ENCODE measurements around the gene POLR3H.

POLR3H gene

GRCh38 chr22:41525450-41526225 is 18.6 kb downstream of the POLR3H start:
- no peak for DNase-seq (ENCODE audit: low read depth)
- no peak overlapping the region for H3K4me3 ChIP-seq (ENCODE audit: low read depth, low read length)

DNA sequence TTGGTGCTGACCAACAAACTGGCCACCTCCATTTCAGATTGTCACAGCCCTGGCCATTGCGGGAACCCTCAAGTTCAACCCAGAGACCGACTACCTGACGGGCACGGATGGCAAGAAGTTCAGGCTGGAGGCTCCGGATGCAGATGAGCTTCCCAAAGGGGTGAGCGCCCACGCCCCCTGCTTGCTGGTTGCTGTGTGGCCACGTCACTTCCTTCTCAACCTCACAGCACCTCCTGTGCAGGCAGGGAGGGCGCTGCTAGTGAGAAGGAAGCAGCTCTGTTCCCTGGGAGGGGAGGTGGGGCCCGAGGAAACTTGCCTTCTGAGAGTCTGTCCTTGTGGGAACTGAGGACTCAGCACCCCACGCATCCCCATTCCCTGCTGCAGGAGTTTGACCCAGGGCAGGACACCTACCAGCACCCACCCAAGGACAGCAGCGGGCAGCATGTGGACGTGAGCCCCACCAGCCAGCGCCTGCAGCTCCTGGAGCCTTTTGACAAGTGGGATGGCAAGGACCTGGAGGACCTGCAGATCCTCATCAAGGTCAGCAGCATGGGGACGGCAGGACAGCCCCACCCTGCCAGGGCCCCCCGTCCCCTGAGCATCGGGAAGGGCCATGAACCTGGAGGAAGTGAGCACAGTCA is 19.3 kb downstream of the POLR3H start:
- DNase-seq (ENCODE audit: low read depth) = no peak
- TF ChIP-seq, protein P1, sequence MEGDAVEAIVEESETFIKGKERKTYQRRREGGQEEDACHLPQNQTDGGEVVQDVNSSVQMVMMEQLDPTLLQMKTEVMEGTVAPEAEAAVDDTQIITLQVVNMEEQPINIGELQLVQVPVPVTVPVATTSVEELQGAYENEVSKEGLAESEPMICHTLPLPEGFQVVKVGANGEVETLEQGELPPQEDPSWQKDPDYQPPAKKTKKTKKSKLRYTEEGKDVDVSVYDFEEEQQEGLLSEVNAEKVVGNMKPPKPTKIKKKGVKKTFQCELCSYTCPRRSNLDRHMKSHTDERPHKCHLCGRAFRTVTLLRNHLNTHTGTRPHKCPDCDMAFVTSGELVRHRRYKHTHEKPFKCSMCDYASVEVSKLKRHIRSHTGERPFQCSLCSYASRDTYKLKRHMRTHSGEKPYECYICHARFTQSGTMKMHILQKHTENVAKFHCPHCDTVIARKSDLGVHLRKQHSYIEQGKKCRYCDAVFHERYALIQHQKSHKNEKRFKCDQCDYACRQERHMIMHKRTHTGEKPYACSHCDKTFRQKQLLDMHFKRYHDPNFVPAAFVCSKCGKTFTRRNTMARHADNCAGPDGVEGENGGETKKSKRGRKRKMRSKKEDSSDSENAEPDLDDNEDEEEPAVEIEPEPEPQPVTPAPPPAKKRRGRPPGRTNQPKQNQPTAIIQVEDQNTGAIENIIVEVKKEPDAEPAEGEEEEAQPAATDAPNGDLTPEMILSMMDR (IDR thresholded peaks at IDR 0.05; ENCODE audit: low read depth, low read length, missing control alignments) = no peak
- H3K4me3 ChIP-seq (ENCODE audit: low read depth, low read length) = no peak overlapping the region

More at GRCh38 chr22:41525450-41526225, 18.6 kb downstream of the POLR3H start:
- TF ChIP-seq, protein P1 (IDR thresholded peaks at IDR 0.05; ENCODE audit: low read depth, low read length, missing control alignments) = no peak

DNA sequence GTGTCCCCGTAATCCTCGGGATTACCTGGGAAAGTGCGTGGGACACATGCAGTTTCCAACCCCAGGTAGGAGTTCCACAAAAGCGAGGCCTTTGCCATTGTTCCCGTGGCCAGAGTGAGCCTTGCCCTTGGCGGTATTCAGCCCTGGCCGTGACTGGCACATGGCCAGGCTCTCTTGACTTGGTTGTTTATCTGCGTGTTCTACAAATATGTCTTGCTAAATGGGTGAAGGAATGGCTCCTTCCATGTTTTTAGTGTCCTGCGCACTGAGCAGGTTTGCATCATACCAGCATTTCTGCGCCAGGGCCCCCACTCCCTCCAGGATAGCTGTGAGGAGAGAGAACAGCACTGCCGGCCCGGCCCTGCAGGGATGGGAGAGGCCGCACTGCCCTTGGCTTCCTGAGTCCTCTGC is 20.0 kb downstream of the POLR3H start:
- TF ChIP-seq, protein P1 (IDR thresholded peaks at IDR 0.05; ENCODE audit: low read depth, low read length, missing control alignments) = no peak
- H3K4me3 ChIP-seq (ENCODE audit: low read depth, low read length) = no peak overlapping the region
- DNase-seq (ENCODE audit: low read depth) = no peak

GRCh38 chr22:41523464-41524221 is 20.6 kb downstream of the POLR3H start:
- no peak overlapping the region for H3K4me3 ChIP-seq (ENCODE audit: low read depth, low read length)
- TF ChIP-seq, protein P1 (IDR thresholded peaks at IDR 0.05; ENCODE audit: low read depth, low read length, missing control alignments) = no peak
- DNase-seq (ENCODE audit: low read depth) = no peak

GRCh38 chr22:41522813-41523212 is 21.5 kb downstream of the POLR3H start:
- H3K4me3 ChIP-seq (ENCODE audit: low read depth, low read length) = no peak overlapping the region
- no peak for DNase-seq (ENCODE audit: low read depth)
- TF ChIP-seq, protein P1 (IDR thresholded peaks at IDR 0.05; ENCODE audit: low read depth, low read length, missing control alignments) = no peak

- no peak overlapping the region for H3K4me3 ChIP-seq (ENCODE audit: low read depth, low read length)
- no peak for DNase-seq (ENCODE audit: low read depth)
- TF ChIP-seq, protein P1 (IDR thresholded peaks at IDR 0.05; ENCODE audit: low read depth, low read length, missing control alignments) = no peak
Observed at GRCh38 chr22:41521126-41521525, 23.1 kb downstream of the POLR3H start.

All from GM12864 (cell line).